GM10847 (cell line): Measurements from ENCODE around the gene ARL15.

Experiments
- POLR2A ChIP-seq: IDR thresholded peaks from 2 replicates; pipeline ENCODE4 v1.6.1; 2011; ENCODE audit not compliant: insufficient read length; ENCODE audit errors: extremely low read depth

Gene ARL15

GRCh38 chr5:53936481-53937352 is 373.7 kb downstream of the ARL15 start:
- no peak for TF ChIP-seq POLR2A

GRCh38 chr5:53934151-53934820 is 376.1 kb downstream of the ARL15 start:
- no peak for TF ChIP-seq POLR2A

- no peak for TF ChIP-seq POLR2A
Measured at GRCh38 chr5:53932351-53932750, 378.0 kb downstream of the ARL15 start.

GRCh38 chr5:53930457-53930856 is 379.9 kb downstream of the ARL15 start:
- TF ChIP-seq POLR2A: no peak

GRCh38 chr5:53929570-53929969 is 380.8 kb downstream of the ARL15 start:
- TF ChIP-seq POLR2A: no peak

GRCh38 chr5:53929152-53929551 is 381.2 kb downstream of the ARL15 start:
- TF ChIP-seq POLR2A: no peak

- no peak for TF ChIP-seq POLR2A
Measured at GRCh38 chr5:53928641-53929040, 381.7 kb downstream of the ARL15 start.

GRCh38 chr5:53927668-53928247 is 382.6 kb downstream of the ARL15 start:
- no peak for TF ChIP-seq POLR2A

GRCh38 chr5:53926026-53926425 is 384.3 kb downstream of the ARL15 start:
- TF ChIP-seq POLR2A: no peak

GRCh38 chr5:53924392-53924791 is 386.0 kb downstream of the ARL15 start:
- no peak for TF ChIP-seq POLR2A

GRCh38 chr5:53923961-53924360 is 386.4 kb downstream of the ARL15 start:
- TF ChIP-seq POLR2A: no peak

- TF ChIP-seq POLR2A: no peak
Measured at GRCh38 chr5:53922508-53923498, 387.6 kb downstream of the ARL15 start.

GRCh38 chr5:53917826-53918225 is 392.5 kb downstream of the ARL15 start:
- no peak for TF ChIP-seq POLR2A

- TF ChIP-seq POLR2A: no peak
Measured at GRCh38 chr5:53917095-53917494, 393.3 kb downstream of the ARL15 start.

- no peak for TF ChIP-seq POLR2A
Measured at GRCh38 chr5:53915120-53915519, 395.3 kb downstream of the ARL15 start.
